ENCODE data around the gene OTUB2. TPM values are rescaled to one million over a fixed set of nuclear protein-coding genes. Genes with fewer than 3 reads are reported as not detected.

OTUB2 gene
- total RNA-seq, 1 experiment from 2014 or later = 1.2 TPM

GRCh38 chr14:94089479-94089878 is 63.3 kb downstream of the OTUB2 start:
- intact Hi-C loops (cut with micrococcal nuclease; ENCODE audit: unreplicated experiment) = no loop called here
- Mint-ChIP-seq H3K4me1 (ENCODE audit: low read depth, unreplicated experiment) (peaks cover 6% of the 10 kb centered on the region), H3K36me3 (ENCODE audit: insufficient read depth, unreplicated experiment) (no peaks in the 10 kb centered on the region), H3K27me3 (ENCODE audit: insufficient read depth, unreplicated experiment) (no peaks in the 10 kb centered on the region), H3K9me3 (ENCODE audit: unreplicated experiment) (no peaks in the 10 kb centered on the region), H3K4me3 (ENCODE audit: unreplicated experiment) (no peak overlapping the region), H3K27ac (ENCODE audit: unreplicated experiment) (no peak overlapping the region)
- no TSS peak for BruUV-seq (replicated peaks)
- Histone ChIP-seq H3K36me3 (ENCODE audit: control insufficient read depth, insufficient read depth, low read length) (no peaks in the 10 kb centered on the region; the same call in 1 of the 2 replicates), H3K9me3 (no peaks in the 10 kb centered on the region), H3K27me3 (replicated peaks; ENCODE audit: control insufficient read depth, insufficient read depth, low read length) (no peaks in the 10 kb centered on the region), H3K4me3 (ENCODE audit: low read depth, low read length) (no peak overlapping the region), H3K4me1 (peaks cover 16% of the 10 kb centered on the region; the same call in 1 of the 2 replicates)
- no peak for DNase-seq
- CTCF ChIA-PET = no interaction called here
- TF ChIP-seq CTCF (IDR thresholded peaks at IDR 0.05; ENCODE audit: insufficient read depth in 1 of 2, low read depth in 1 of 2, low read length in 1 of 2, severe bottlenecking in 1 of 2, unreplicated experiment in 1 of 2) = no peak
- POLR2A ChIA-PET = no interaction called here

- no TSS peak for BruUV-seq (replicated peaks)
- no peaks in the 10 kb centered on the region for H3K9me3 Mint-ChIP-seq (ENCODE audit: unreplicated experiment)
- TF ChIP-seq CTCF (IDR thresholded peaks at IDR 0.05; ENCODE audit: insufficient read depth in 1 of 2, low read depth in 1 of 2, low read length in 1 of 2, severe bottlenecking in 1 of 2, unreplicated experiment in 1 of 2) = no peak
- Histone ChIP-seq H3K36me3 (ENCODE audit: control insufficient read depth, insufficient read depth, low read length) (no peaks in the 10 kb centered on the region), H3K9me3 (no peaks in the 10 kb centered on the region), H3K27me3 (replicated peaks; ENCODE audit: control insufficient read depth, insufficient read depth, low read length) (no peaks in the 10 kb centered on the region), H3K4me3 (ENCODE audit: low read depth, low read length) (no peak overlapping the region), H3K4me1 (peaks cover 16% of the 10 kb centered on the region; the same call in 1 of the 2 replicates)
- intact Hi-C loops (cut with micrococcal nuclease; ENCODE audit: unreplicated experiment) = no loop called here
- ChIA-PET CTCF (no interaction called here), POLR2A (no interaction called here)
- H3K36me3 Mint-ChIP-seq (ENCODE audit: insufficient read depth, unreplicated experiment) = no peaks in the 10 kb centered on the region
- H3K27ac Mint-ChIP-seq (ENCODE audit: unreplicated experiment) = no peak overlapping the region
- no peaks in the 10 kb centered on the region for H3K27me3 Mint-ChIP-seq (ENCODE audit: insufficient read depth, unreplicated experiment)
- no peak for DNase-seq
- no peak overlapping the region for H3K4me3 Mint-ChIP-seq (ENCODE audit: unreplicated experiment)
- H3K4me1 Mint-ChIP-seq (ENCODE audit: low read depth, unreplicated experiment) = peaks cover 6% of the 10 kb centered on the region
Observed at GRCh38 chr14:94093418-94093817, 67.3 kb downstream of the OTUB2 start.

- no TSS peak for BruUV-seq (replicated peaks)
- no peak for DNase-seq
Observed at GRCh38 chr14:94097091-94097490, 71.0 kb downstream of the OTUB2 start.

More at GRCh38 chr14:94097091-94097490, 71.0 kb downstream of the OTUB2 start:
- intact Hi-C loops (cut with micrococcal nuclease; ENCODE audit: unreplicated experiment) = no loop called here
- Mint-ChIP-seq H3K27ac (ENCODE audit: unreplicated experiment) (no peak overlapping the region), H3K4me1 (ENCODE audit: low read depth, unreplicated experiment) (no peaks in the 10 kb centered on the region), H3K27me3 (ENCODE audit: insufficient read depth, unreplicated experiment) (no peaks in the 10 kb centered on the region), H3K4me3 (ENCODE audit: unreplicated experiment) (no peak overlapping the region), H3K36me3 (ENCODE audit: insufficient read depth, unreplicated experiment) (peaks cover 4% of the 10 kb centered on the region), H3K9me3 (ENCODE audit: unreplicated experiment) (no peaks in the 10 kb centered on the region)
- Histone ChIP-seq H3K4me1 (no peaks in the 10 kb centered on the region), H3K27me3 (replicated peaks; ENCODE audit: control insufficient read depth, insufficient read depth, low read length) (no peaks in the 10 kb centered on the region), H3K4me3 (ENCODE audit: low read depth, low read length) (no peak overlapping the region), H3K36me3 (ENCODE audit: control insufficient read depth, insufficient read depth, low read length) (no peaks in the 10 kb centered on the region), H3K9me3 (no peaks in the 10 kb centered on the region)
- ChIA-PET POLR2A (no interaction called here), CTCF (no interaction called here)
- no peak for TF ChIP-seq CTCF (IDR thresholded peaks at IDR 0.05; ENCODE audit: insufficient read depth in 1 of 2, low read depth in 1 of 2, low read length in 1 of 2, severe bottlenecking in 1 of 2, unreplicated experiment in 1 of 2)

Other genes with a start within 250 kb of the OTUB2 start
- 1.0 and 1.1 TPM in 2 replicates for gene PRIMA1, start 237.9 kb upstream of the OTUB2 start, total RNA-seq (2022)
- gene FAM181A, start 99.0 kb upstream of the OTUB2 start, total RNA-seq (2022) = not detected in 2 replicates
- 0.21 TPM in 1 of 2 replicates, not detected in the other for gene ASB2, start 49.8 kb upstream of the OTUB2 start, total RNA-seq (2022)
- gene CCDC197, start 29.0 kb upstream of the OTUB2 start, total RNA-seq (2022) = not detected in 2 replicates
- gene DDX24, start 54.9 kb downstream of the OTUB2 start, total RNA-seq (2022) = 131 and 132 TPM in 2 replicates
- 11.6 and 13.6 TPM in 2 replicates for gene IFI27L1, start 55.0 kb downstream of the OTUB2 start, total RNA-seq (2022)
- 1.7 and 2.6 TPM in 2 replicates for gene IFI27, start 84.4 kb downstream of the OTUB2 start, total RNA-seq (2022)
- 3.4 and 4.7 TPM in 2 replicates for gene IFI27L2, start 103.3 kb downstream of the OTUB2 start, total RNA-seq (2022)
- gene PPP4R4, start 148.0 kb downstream of the OTUB2 start, total RNA-seq (2022) = 0.20 and 0.21 TPM in 2 replicates